OCI-LY3 (cell line): ENCODE data around the gene KIFC1.

Source experiments
- H2AFZ ChIP-seq: fragments of 200-600, 300-600 bp; shearing (Covaris generic); 2 replicates; pipeline ENCODE4 v1.6.0; 2014; ENCODE audit warnings: antibody characterized with exemption, low read depth, low read length
- H3K27ac ChIP-seq: fragments of 200-600, 300-600 bp; sonication (generic); 2 replicates; pipeline ENCODE4 v1.5.1; 2014; ENCODE audit warnings: mild to moderate bottlenecking, low read length, moderate library complexity, mixed read lengths
- H3K27me3 ChIP-seq: fragments of 200-600, 300-600 bp; sonication (generic); 2 replicates; pipeline ENCODE4 v1.6.1; 2014; ENCODE audit warnings: low read depth, low read length, mixed read lengths
- H3K36me3 ChIP-seq: fragments of 200-600, 300-600 bp; sonication (generic); replicated peaks from 2 replicates; pipeline ENCODE3; 2014; ENCODE audit warnings: low read depth, low read length, mixed read lengths
- H3K4me1 ChIP-seq: fragments of 300-600, 200-600 bp; sonication (generic); 2 replicates; pipeline ENCODE4 v1.6.1; 2014; ENCODE audit warnings: low read length, mixed read lengths
- H3K4me2 ChIP-seq: fragments of 200-600, 300-600 bp; sonication (generic); 2 replicates; pipeline ENCODE4 v1.6.1; 2014; ENCODE audit warnings: low read length, mixed read lengths
- H3K4me3 ChIP-seq: fragments of 300-600, 200-600 bp; sonication (generic); 2 replicates; pipeline ENCODE4 v1.5.1; 2014; ENCODE audit warnings: antibody characterized with exemption, mild to moderate bottlenecking, low read length, moderate library complexity
- H3K79me2 ChIP-seq: fragments of 300-600, 200-600 bp; shearing (Covaris generic); 2 replicates; pipeline ENCODE4 v1.6.1; 2014; ENCODE audit warnings: mild to moderate bottlenecking, low read length, mixed read lengths
- H3K9ac ChIP-seq: fragments of 300-600, 200-600 bp; shearing (Covaris generic); 2 replicates; pipeline ENCODE4 v1.6.0; 2014; ENCODE audit warnings: mild to moderate bottlenecking, low read length, moderate library complexity
- H3K9me3 ChIP-seq: fragments of 200-600, 300-600 bp; shearing (Covaris generic); 2 replicates; pipeline ENCODE4 v1.6.1; 2014; ENCODE audit warnings: low read length, mixed read lengths; ENCODE audit not compliant: insufficient read depth
- H4K20me1 ChIP-seq: fragments of 200-600, 300-600 bp; sonication (generic); 2 replicates; pipeline ENCODE4 v1.6.1; 2016; ENCODE audit warnings: low read length, mixed read lengths; ENCODE audit not compliant: insufficient read depth
- CTCF ChIP-seq: fragments of 200-600, 300-600 bp; sonication (generic); IDR thresholded peaks from 2 replicates; pipeline ENCODE4 v1.5.1; 2014; ENCODE audit warnings: antibody characterized with exemption, low read length, low read depth
- EZH2phosphoT487 ChIP-seq: fragments of 200-600 bp; shearing (Covaris generic); IDR thresholded peaks from 2 replicates; pipeline ENCODE4 v1.6.1; 2018; ENCODE audit warnings: antibody characterized with exemption, mixed run types, low read depth

Gene KIFC1

GRCh38 chr6:33440649-33441309 is 49.2 kb downstream of the KIFC1 start:
- TF ChIP-seq CTCF (no peak), EZH2phosphoT487 (no peak)
- Histone ChIP-seq H3K4me2 (no peak overlapping the region), H3K9me3 (no peaks in the 10 kb centered on the region), H3K36me3 (no peaks in the 10 kb centered on the region), H4K20me1 (no peaks in the 10 kb centered on the region), H3K27me3 (no peaks in the 10 kb centered on the region), H3K4me1 (no peaks in the 10 kb centered on the region), H3K27ac (no peak overlapping the region), H3K9ac (no peak overlapping the region), H3K79me2 (no peaks in the 10 kb centered on the region), H2AFZ (no peak overlapping the region), H3K4me3 (no peak overlapping the region)

GRCh38 chr6:33441457-33441856 is 49.8 kb downstream of the KIFC1 start:
- TF ChIP-seq EZH2phosphoT487 (no peak), CTCF (no peak)
- no peaks in the 10 kb centered on the region for H3K79me2 ChIP-seq
- no peak overlapping the region for H3K27ac ChIP-seq
- no peaks in the 10 kb centered on the region for H3K27me3 ChIP-seq
- no peak overlapping the region for H3K4me2 ChIP-seq
- H3K4me1 ChIP-seq = no peaks in the 10 kb centered on the region
- no peaks in the 10 kb centered on the region for H4K20me1 ChIP-seq
- no peaks in the 10 kb centered on the region for H3K36me3 ChIP-seq
- H3K4me3 ChIP-seq = no peak overlapping the region
- H3K9ac ChIP-seq = no peak overlapping the region
- H2AFZ ChIP-seq = no peak overlapping the region
- no peaks in the 10 kb centered on the region for H3K9me3 ChIP-seq

GRCh38 chr6:33442283-33442682 is 50.7 kb downstream of the KIFC1 start:
- Histone ChIP-seq H3K4me2 (no peak overlapping the region), H4K20me1 (no peaks in the 10 kb centered on the region), H3K4me1 (no peaks in the 10 kb centered on the region), H3K79me2 (no peaks in the 10 kb centered on the region), H2AFZ (no peak overlapping the region), H3K9ac (no peak overlapping the region), H3K27ac (no peak overlapping the region), H3K27me3 (no peaks in the 10 kb centered on the region), H3K9me3 (no peaks in the 10 kb centered on the region), H3K4me3 (no peak overlapping the region), H3K36me3 (no peaks in the 10 kb centered on the region)
- TF ChIP-seq EZH2phosphoT487 (no peak), CTCF (no peak)

- Histone ChIP-seq H3K79me2 (no peaks in the 10 kb centered on the region), H3K9ac (no peak overlapping the region), H3K4me1 (no peaks in the 10 kb centered on the region), H3K36me3 (no peaks in the 10 kb centered on the region), H3K4me2 (no peak overlapping the region), H2AFZ (no peak overlapping the region), H3K27ac (no peak overlapping the region), H3K9me3 (no peaks in the 10 kb centered on the region), H4K20me1 (no peaks in the 10 kb centered on the region), H3K4me3 (no peak overlapping the region), H3K27me3 (no peaks in the 10 kb centered on the region)
- TF ChIP-seq EZH2phosphoT487 = no peak
- no peak for TF ChIP-seq CTCF
These were observed 51.4 kb downstream of the KIFC1 start for GRCh38 chr6:33443025-33443424.
